Measurements from ENCODE around the gene TES. TPM values are rescaled to one million over a fixed set of nuclear protein-coding genes. Genes with fewer than 3 reads are reported as not detected.

The TES gene
- total RNA-seq, 1 donor from 2014 or later = 232 TPM

GRCh38 chr7:116229366-116229765 is 19.0 kb downstream of the TES start:
- no peaks in the 10 kb centered on the region for H3K27me3 Mint-ChIP-seq (ENCODE audit: unreplicated experiment)
- H3K9me3 Mint-ChIP-seq (ENCODE audit: unreplicated experiment) = no peaks in the 10 kb centered on the region
- no peak overlapping the region for H3K4me3 Mint-ChIP-seq (ENCODE audit: unreplicated experiment)
- no peak for TF ChIP-seq CTCF (IDR thresholded peaks at IDR 0.05)
- no peak for DNase-seq (ENCODE audit: extremely low spot score, unreplicated experiment)
- no peaks in the 10 kb centered on the region for H3K36me3 Mint-ChIP-seq (ENCODE audit: unreplicated experiment)
- H3K4me1 Mint-ChIP-seq (ENCODE audit: unreplicated experiment) = peaks cover 95% of the 10 kb centered on the region
- peak overlapping the region; percentile 94 for H3K27ac Mint-ChIP-seq (ENCODE audit: unreplicated experiment)

GRCh38 chr7:116230191-116231005 is 20.1 kb downstream of the TES start:
- Mint-ChIP-seq H3K4me1 (ENCODE audit: unreplicated experiment) (peaks cover 94% of the 10 kb centered on the region), H3K9me3 (ENCODE audit: unreplicated experiment) (no peaks in the 10 kb centered on the region), H3K27me3 (ENCODE audit: unreplicated experiment) (no peaks in the 10 kb centered on the region), H3K36me3 (ENCODE audit: unreplicated experiment) (no peaks in the 10 kb centered on the region), H3K27ac (ENCODE audit: unreplicated experiment) (peak overlapping the region; percentile 94), H3K4me3 (ENCODE audit: unreplicated experiment) (peak overlapping the region; percentile 16)
- no peak for DNase-seq (ENCODE audit: extremely low spot score, unreplicated experiment)
- no peak for TF ChIP-seq CTCF (IDR thresholded peaks at IDR 0.05)

GRCh38 chr7:116231543-116231942 is 21.2 kb downstream of the TES start:
- H3K9me3 Mint-ChIP-seq (ENCODE audit: unreplicated experiment) = no peaks in the 10 kb centered on the region
- H3K36me3 Mint-ChIP-seq (ENCODE audit: unreplicated experiment) = peaks cover under 1% of the 10 kb centered on the region
- no peaks in the 10 kb centered on the region for H3K27me3 Mint-ChIP-seq (ENCODE audit: unreplicated experiment)
- H3K27ac Mint-ChIP-seq (ENCODE audit: unreplicated experiment) = peak overlapping the region; percentile 94
- no peak for DNase-seq (ENCODE audit: extremely low spot score, unreplicated experiment)
- peaks cover 91% of the 10 kb centered on the region for H3K4me1 Mint-ChIP-seq (ENCODE audit: unreplicated experiment)
- H3K4me3 Mint-ChIP-seq (ENCODE audit: unreplicated experiment) = peak overlapping the region; percentile 31
- TF ChIP-seq CTCF (IDR thresholded peaks at IDR 0.05) = no peak

- H3K27ac Mint-ChIP-seq (ENCODE audit: unreplicated experiment) = peak overlapping the region; percentile 94
- DNase-seq (ENCODE audit: extremely low spot score, unreplicated experiment) = no peak
- peak overlapping the region; percentile 31 for H3K4me3 Mint-ChIP-seq (ENCODE audit: unreplicated experiment)
These were observed 21.6 kb downstream of the TES start for GRCh38 chr7:116231949-116232348.

More at GRCh38 chr7:116231949-116232348, 21.6 kb downstream of the TES start:
- Mint-ChIP-seq H3K4me1 (ENCODE audit: unreplicated experiment) (peaks cover 92% of the 10 kb centered on the region), H3K27me3 (ENCODE audit: unreplicated experiment) (no peaks in the 10 kb centered on the region), H3K9me3 (ENCODE audit: unreplicated experiment) (no peaks in the 10 kb centered on the region), H3K36me3 (ENCODE audit: unreplicated experiment) (peaks cover 5% of the 10 kb centered on the region)
- no peak for TF ChIP-seq CTCF (IDR thresholded peaks at IDR 0.05)
